ENCODE results near the gene GTF3C4. TPM values are rescaled to one million over a fixed set of nuclear protein-coding genes. Genes with fewer than 3 reads are reported as not detected.

Gene GTF3C4
- total and polyA plus RNA-seq, 11 donors, result 1.4 to 11.7 (median 8.8) TPM

DNA sequence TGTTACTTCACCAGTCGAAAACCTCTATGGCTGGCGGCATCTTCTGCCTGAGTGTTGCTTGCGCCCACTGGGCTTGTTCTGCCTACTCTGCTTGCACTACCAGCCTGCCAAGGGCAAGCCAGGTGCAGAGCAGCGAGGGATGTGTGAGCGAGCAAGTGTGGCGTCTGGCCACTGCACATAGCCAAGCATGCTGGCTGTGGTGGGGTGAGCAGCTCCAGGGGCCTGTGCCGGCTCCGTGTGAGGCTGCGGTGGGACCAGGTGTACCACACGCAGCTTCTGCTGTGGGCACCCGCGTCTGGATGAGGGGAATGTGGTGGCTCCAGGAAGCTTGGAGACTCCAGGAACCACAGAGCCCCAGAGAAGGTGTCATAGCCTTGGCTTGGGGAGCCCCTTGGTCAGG lies 51.4 kb downstream of the GTF3C4 start:
- Histone ChIP-seq H3K9me3 (no peaks in the 10 kb centered on the region), H3K4me3 (no peak overlapping the region), H3K36me3 (no peaks in the 10 kb centered on the region), H3K27ac (no peak overlapping the region), H3K4me1 (no peaks in the 10 kb centered on the region), H3K27me3 (peaks cover 0 to 12% (median 0%) of the 10 kb centered on the region in 9 donors)
- intact Hi-C loops (cut with DNase I), result no loop called here
- DNase-seq (no peak), ATAC-seq (no peak)
- no peak for TF ChIP-seq POLR2A (IDR thresholded peaks at IDR 0.05)
- TF ChIP-seq, protein P1, sequence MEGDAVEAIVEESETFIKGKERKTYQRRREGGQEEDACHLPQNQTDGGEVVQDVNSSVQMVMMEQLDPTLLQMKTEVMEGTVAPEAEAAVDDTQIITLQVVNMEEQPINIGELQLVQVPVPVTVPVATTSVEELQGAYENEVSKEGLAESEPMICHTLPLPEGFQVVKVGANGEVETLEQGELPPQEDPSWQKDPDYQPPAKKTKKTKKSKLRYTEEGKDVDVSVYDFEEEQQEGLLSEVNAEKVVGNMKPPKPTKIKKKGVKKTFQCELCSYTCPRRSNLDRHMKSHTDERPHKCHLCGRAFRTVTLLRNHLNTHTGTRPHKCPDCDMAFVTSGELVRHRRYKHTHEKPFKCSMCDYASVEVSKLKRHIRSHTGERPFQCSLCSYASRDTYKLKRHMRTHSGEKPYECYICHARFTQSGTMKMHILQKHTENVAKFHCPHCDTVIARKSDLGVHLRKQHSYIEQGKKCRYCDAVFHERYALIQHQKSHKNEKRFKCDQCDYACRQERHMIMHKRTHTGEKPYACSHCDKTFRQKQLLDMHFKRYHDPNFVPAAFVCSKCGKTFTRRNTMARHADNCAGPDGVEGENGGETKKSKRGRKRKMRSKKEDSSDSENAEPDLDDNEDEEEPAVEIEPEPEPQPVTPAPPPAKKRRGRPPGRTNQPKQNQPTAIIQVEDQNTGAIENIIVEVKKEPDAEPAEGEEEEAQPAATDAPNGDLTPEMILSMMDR (IDR thresholded peaks at IDR 0.05), result no peak
- WGBS, 4 donors, result 74 to 91% (median 89%) methylated on average over 12 of the region's 12 CpGs

DNA sequence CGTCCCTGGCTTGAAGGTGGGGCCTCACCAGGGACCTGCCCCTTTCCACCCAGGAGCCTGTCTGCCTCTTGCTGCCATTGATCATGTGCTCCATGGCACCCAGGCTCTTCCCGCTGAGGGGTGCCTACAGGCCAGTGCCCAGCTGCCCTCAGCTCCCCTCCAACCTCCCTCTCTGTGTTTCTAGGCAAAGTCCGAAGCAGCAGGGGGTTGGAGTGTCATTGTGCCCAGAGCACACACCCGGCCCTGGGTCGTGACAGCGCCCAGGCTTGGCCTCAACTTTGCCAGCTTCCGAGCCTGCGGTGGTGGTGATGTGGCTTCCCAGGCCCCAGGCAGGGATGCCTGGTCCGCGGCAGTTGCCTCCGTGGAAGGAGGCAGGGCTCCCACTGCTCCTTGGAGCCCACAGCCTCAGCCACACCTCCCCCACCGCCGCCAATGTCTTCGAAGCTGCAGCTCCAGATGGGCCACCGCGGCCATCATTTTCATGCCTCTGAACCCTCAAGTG lies 52.4 kb downstream of the GTF3C4 start:
- ATAC-seq (no peak), DNase-seq (no peak)
- 85 to 89% (median 88%) methylated on average over 14 to 16 of the region's 16 CpGs for WGBS, 4 donors
- Histone ChIP-seq H3K36me3 (no peaks in the 10 kb centered on the region), H3K27me3 (peaks cover 0 to 6% (median 0%) of the 10 kb centered on the region in 9 donors), H3K9me3 (no peaks in the 10 kb centered on the region), H3K4me3 (no peak overlapping the region), H3K4me1 (no peaks in the 10 kb centered on the region), H3K27ac (no peak overlapping the region)
- TF ChIP-seq POLR2A (IDR thresholded peaks at IDR 0.05), result no peak
- TF ChIP-seq, protein P1 (IDR thresholded peaks at IDR 0.05), result no peak
- intact Hi-C loops (cut with DNase I), result no loop called here

DNA sequence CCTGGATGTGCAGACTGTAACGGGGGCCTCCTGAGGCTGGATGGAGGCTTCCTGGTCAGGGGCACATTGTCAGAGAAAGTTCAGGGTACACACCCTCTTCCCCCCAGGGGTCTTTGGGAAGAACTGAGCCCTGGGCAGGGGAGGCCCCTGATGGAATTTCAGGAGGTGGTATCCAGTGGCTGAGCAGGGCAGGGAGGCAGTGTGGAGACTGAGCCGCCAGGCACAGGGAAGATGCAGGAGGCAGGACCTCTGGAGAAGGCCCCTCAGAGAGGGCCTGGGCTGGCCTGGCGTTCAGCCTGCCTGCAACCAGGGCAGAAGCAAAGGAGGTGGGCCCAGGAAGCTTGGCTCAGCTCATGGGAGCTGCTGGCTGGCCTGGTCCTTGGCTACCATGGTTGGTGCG lies 53.5 kb downstream of the GTF3C4 start:
- intact Hi-C loops (cut with DNase I), result no loop called here
- ATAC-seq, result no peak
- Histone ChIP-seq H3K4me1 (no peaks in the 10 kb centered on the region), H3K36me3 (no peaks in the 10 kb centered on the region), H3K9me3 (no peaks in the 10 kb centered on the region), H3K4me3 (no peak overlapping the region), H3K27ac (no peak overlapping the region), H3K27me3 (peaks cover 0 to 5% (median 0%) of the 10 kb centered on the region in 9 donors)
- TF ChIP-seq, protein P1 (IDR thresholded peaks at IDR 0.05), result no peak
- TF ChIP-seq POLR2A (IDR thresholded peaks at IDR 0.05), result no peak
- DNase-seq, result no peak
- 85 to 100% (median 90%) methylated on average over 3 to 4 of the region's 4 CpGs for WGBS, 4 donors

DNA sequence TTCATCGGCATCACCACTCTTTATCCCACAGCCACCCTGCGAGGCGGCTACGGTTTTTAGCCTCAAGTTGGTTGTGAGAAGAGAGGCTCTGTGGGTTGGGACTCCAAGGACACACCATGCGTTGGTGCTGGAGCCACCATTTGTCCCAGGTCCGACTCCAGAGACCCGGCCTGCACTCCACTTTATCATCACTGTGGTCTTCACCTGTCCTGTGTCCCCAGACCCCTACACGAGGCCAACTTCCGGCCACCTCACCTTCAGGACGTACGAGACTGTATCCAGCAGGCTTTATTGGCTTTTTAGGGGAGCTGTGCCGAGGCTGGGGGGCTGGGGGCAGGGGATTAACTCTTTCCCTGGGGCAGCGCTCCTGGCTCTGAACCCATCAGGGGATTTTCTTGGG lies 55.0 kb downstream of the GTF3C4 start:
- intact Hi-C loops (cut with DNase I), result no loop called here
- DNase-seq (no peak), ATAC-seq (no peak)
- Histone ChIP-seq H3K36me3 (no peaks in the 10 kb centered on the region), H3K27ac (no peak overlapping the region), H3K9me3 (no peaks in the 10 kb centered on the region), H3K4me1 (no peaks in the 10 kb centered on the region), H3K27me3 (peaks cover 0 to 5% (median 0%) of the 10 kb centered on the region in 9 donors), H3K4me3 (no peak overlapping the region)
- whole genome bisulfite sequencing, 4 donors, result 92 to 95% (median 94%) methylated on average over 13 of the region's 13 CpGs
- TF ChIP-seq, protein P1 (IDR thresholded peaks at IDR 0.05), result no peak
- no peak for TF ChIP-seq POLR2A (IDR thresholded peaks at IDR 0.05)

Data from heart left ventricle (tissue), 16 donors.